Liver (tissue), 3 donors: Measurements from ENCODE around the gene SULT6B1.

Experiments used
- CTCF ChIP-seq: fragments of 150-350 bp; IDR thresholded peaks from 2 replicates; pipeline ENCODE4 v1.5.1; 2017; ENCODE audit warnings: improper control_type of control experiment, low read depth, low read length; ENCODE audit not compliant: missing input control
- FOXA1 ChIP-seq: IDR thresholded peaks from 2 replicates; pipeline ENCODE4 v1.6.1; 2016; ENCODE audit warnings: antibody characterized with exemption
- GABPA ChIP-seq, 2 donors: IDR thresholded peaks in 1 of 2; conservative IDR thresholded peaks in 1 of 2; 2 replicates each; pipeline ENCODE4 v1.6.1; 2016; ENCODE audit warnings: antibody characterized with exemption in 2 of 2, mild to moderate bottlenecking in 1 of 2, moderate library complexity in 1 of 2
- JUND ChIP-seq, 2 donors: IDR thresholded peaks; 2 replicates each; pipeline ENCODE4 v1.6.1; 2016; ENCODE audit warnings: antibody characterized with exemption in 2 of 2
- RAD21 ChIP-seq, 2 donors: IDR thresholded peaks; 2 replicates each; pipeline ENCODE4 v1.6.1; 2016; ENCODE audit warnings: antibody characterized with exemption in 2 of 2, mild to moderate bottlenecking in 2 of 2
- RXRA ChIP-seq, 2 donors: IDR thresholded peaks; 2 replicates each; pipeline ENCODE4 v1.6.1; 2017 to 2018; ENCODE audit warnings: antibody characterized with exemption in 2 of 2, mild to moderate bottlenecking in 1 of 2
- SP1 ChIP-seq: IDR thresholded peaks from 2 replicates; pipeline ENCODE4 v1.6.1; 2018; ENCODE audit warnings: antibody characterized with exemption, mild to moderate bottlenecking
- TAF1 ChIP-seq: conservative IDR thresholded peaks from 2 replicates; pipeline ENCODE4 v1.6.1; 2016; ENCODE audit warnings: antibody characterized with exemption, mild to moderate bottlenecking
- TF ChIP-seq, protein P1 (sequence below): IDR thresholded peaks from 2 replicates; pipeline ENCODE4 v1.6.1; 2016; ENCODE audit warnings: antibody characterized with exemption
- TF ChIP-seq, protein P2 (sequence below): IDR thresholded peaks from 2 replicates; pipeline ENCODE4 v1.6.1; 2016; ENCODE audit warnings: antibody characterized with exemption
- TF ChIP-seq, protein P3 (sequence below): IDR thresholded peaks from 2 replicates; pipeline ENCODE4 v1.6.1; 2016; ENCODE audit warnings: antibody characterized with exemption, mild to moderate bottlenecking
- donor health status: healthy.
- donor health status: healthy.

- TF ChIP-seq CTCF (no peak), SP1 (no peak), FOXA1 (no peak), RAD21 (IDR thresholded peaks at IDR 0.05) (no peak), TAF1 (no peak), RXRA (IDR thresholded peaks at IDR 0.05) (no peak), GABPA (IDR thresholded peaks at IDR 0.05 in 1 of 2, conservative IDR thresholded peaks at IDR 0.05 in 1 of 2) (no peak), JUND (IDR thresholded peaks at IDR 0.05) (no peak)
- TF ChIP-seq, protein P1, sequence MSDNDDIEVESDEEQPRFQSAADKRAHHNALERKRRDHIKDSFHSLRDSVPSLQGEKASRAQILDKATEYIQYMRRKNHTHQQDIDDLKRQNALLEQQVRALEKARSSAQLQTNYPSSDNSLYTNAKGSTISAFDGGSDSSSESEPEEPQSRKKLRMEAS: no peak
- TF ChIP-seq, protein P2, sequence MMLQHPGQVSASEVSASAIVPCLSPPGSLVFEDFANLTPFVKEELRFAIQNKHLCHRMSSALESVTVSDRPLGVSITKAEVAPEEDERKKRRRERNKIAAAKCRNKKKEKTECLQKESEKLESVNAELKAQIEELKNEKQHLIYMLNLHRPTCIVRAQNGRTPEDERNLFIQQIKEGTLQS: no peak
- TF ChIP-seq, protein P3, sequence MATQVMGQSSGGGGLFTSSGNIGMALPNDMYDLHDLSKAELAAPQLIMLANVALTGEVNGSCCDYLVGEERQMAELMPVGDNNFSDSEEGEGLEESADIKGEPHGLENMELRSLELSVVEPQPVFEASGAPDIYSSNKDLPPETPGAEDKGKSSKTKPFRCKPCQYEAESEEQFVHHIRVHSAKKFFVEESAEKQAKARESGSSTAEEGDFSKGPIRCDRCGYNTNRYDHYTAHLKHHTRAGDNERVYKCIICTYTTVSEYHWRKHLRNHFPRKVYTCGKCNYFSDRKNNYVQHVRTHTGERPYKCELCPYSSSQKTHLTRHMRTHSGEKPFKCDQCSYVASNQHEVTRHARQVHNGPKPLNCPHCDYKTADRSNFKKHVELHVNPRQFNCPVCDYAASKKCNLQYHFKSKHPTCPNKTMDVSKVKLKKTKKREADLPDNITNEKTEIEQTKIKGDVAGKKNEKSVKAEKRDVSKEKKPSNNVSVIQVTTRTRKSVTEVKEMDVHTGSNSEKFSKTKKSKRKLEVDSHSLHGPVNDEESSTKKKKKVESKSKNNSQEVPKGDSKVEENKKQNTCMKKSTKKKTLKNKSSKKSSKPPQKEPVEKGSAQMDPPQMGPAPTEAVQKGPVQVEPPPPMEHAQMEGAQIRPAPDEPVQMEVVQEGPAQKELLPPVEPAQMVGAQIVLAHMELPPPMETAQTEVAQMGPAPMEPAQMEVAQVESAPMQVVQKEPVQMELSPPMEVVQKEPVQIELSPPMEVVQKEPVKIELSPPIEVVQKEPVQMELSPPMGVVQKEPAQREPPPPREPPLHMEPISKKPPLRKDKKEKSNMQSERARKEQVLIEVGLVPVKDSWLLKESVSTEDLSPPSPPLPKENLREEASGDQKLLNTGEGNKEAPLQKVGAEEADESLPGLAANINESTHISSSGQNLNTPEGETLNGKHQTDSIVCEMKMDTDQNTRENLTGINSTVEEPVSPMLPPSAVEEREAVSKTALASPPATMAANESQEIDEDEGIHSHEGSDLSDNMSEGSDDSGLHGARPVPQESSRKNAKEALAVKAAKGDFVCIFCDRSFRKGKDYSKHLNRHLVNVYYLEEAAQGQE: no peak
Observed at GRCh38 chr2:37167636-37168180, 20.8 kb downstream of the SULT6B1 start.
